Measurements from ENCODE around the gene TMEM79. TPM values are rescaled to one million over a fixed set of nuclear protein-coding genes. Genes with fewer than 3 reads are reported as not detected.

The TMEM79 gene
- total RNA-seq, 4 donors from 2014 or later = 96.9 to 111 (median 101) TPM

DNA sequence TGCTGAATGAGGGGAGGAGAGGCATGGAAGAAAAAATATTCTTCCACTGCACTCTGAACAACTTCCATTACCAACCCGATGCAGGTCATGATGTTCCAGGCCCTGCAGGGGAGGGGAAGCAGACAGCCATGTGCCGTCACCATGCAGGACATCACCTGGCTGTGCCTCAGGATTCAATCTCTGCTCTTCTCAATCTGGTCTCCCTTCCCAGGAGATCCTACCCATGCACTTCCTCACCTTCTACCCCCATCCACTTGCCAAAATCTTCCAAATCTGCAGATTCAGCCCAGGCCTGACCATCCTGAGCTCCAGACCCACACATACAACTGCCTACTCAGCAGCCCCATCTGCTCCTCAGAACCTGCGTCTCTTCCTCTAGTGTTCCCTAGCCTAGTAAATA is 30.5 kb upstream of the TMEM79 start:
- 75 to 77% methylated on average over 3 of the region's 3 CpGs for WGBS, 2 donors
- intact Hi-C loops (cut with DNase I; ENCODE audit: low total_unique reads) = no loop called here
- no peak for DNase-seq (ENCODE audit: low spot score in 2 of 2)
- no peak for TF ChIP-seq POLR2A (IDR thresholded peaks at IDR 0.05)
- TF ChIP-seq, protein P1, sequence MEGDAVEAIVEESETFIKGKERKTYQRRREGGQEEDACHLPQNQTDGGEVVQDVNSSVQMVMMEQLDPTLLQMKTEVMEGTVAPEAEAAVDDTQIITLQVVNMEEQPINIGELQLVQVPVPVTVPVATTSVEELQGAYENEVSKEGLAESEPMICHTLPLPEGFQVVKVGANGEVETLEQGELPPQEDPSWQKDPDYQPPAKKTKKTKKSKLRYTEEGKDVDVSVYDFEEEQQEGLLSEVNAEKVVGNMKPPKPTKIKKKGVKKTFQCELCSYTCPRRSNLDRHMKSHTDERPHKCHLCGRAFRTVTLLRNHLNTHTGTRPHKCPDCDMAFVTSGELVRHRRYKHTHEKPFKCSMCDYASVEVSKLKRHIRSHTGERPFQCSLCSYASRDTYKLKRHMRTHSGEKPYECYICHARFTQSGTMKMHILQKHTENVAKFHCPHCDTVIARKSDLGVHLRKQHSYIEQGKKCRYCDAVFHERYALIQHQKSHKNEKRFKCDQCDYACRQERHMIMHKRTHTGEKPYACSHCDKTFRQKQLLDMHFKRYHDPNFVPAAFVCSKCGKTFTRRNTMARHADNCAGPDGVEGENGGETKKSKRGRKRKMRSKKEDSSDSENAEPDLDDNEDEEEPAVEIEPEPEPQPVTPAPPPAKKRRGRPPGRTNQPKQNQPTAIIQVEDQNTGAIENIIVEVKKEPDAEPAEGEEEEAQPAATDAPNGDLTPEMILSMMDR (IDR thresholded peaks at IDR 0.05) = no peak
- no peak overlapping the region for H3K4me3 ChIP-seq (ENCODE audit: low read depth, poor library complexity, severe bottlenecking)

DNA sequence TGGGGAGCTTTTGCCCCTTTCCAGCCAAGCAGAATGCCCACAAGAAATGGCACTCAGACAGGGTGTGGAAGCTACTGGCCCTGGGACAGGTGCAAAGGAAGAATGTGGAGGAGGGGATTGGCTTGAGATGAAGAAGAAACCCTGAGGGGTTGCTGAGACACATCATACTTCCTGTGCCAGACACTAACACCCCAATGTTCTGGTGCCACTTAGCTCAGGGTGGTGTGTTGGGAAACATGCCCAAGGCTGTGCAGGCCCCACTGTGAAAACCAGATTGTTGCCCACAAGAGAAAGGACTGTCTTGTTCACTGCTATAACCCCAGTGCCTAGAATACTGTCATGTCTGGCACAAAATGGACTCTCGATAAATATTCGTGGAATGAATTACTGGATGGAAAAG is 26.4 kb upstream of the TMEM79 start:
- no peak overlapping the region for H3K4me3 ChIP-seq (ENCODE audit: low read depth, poor library complexity, severe bottlenecking)
- intact Hi-C loops (cut with DNase I; ENCODE audit: low total_unique reads) = no loop called here
- TF ChIP-seq, protein P1 (IDR thresholded peaks at IDR 0.05) = no peak
- TF ChIP-seq POLR2A (IDR thresholded peaks at IDR 0.05) = no peak
- 47 to 57% methylated on average over 2 of the region's 2 CpGs for WGBS, 2 donors
- DNase-seq (ENCODE audit: low spot score in 2 of 2) = no peak

DNA sequence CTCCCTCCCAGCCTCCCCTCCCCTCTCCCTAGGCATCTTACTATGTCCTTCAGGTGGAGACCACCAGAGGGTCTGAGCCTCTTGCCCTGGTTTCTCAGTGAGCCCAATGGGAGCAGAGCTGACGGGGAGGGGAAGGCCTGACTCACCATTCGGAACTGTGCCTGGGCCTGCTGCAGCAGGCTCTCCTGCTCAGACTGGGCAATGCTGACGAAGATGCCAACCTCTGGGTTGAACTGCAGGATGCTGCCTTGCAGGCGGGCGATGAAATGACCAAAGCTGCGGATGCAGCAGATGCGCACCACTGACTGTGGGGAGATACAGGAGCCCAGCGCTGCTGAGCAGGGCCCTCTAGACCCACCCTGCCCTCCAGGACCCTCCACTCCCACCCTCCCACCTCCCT is 25.3 kb upstream of the TMEM79 start:
- TF ChIP-seq POLR2A (IDR thresholded peaks at IDR 0.05) = no peak
- TF ChIP-seq, protein P1 (IDR thresholded peaks at IDR 0.05) = no peak
- WGBS, 2 donors = 51 to 87% methylated on average over 5 to 8 of the region's 8 CpGs
- intact Hi-C loops (cut with DNase I; ENCODE audit: low total_unique reads) = no loop called here
- no peak for DNase-seq (ENCODE audit: low spot score in 2 of 2)
- H3K4me3 ChIP-seq (ENCODE audit: low read depth, poor library complexity, severe bottlenecking) = no peak overlapping the region

DNA sequence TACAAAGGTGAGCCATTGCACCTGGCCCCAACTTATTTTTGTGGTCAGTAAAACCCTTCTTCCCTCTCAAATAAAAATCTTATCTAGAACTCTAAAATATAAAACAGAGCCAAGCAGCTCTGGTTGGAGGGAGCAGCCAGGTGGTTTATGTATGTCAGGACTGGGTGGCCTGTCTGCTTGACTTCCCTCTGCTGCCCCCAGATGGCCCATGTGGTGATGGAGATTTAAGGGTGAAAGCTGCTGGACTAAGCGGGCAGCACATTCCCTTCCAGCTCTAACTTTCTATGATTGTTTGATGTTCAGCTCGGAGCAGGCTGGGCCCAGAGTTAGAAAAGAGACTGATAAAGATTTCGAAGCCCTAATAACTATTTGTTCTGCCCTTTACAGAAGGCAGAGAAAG is 24.3 kb upstream of the TMEM79 start:
- DNase-seq (ENCODE audit: low spot score in 2 of 2) = no peak
- intact Hi-C loops (cut with DNase I; ENCODE audit: low total_unique reads) = no loop called here
- H3K4me3 ChIP-seq (ENCODE audit: low read depth, poor library complexity, severe bottlenecking) = no peak overlapping the region
- 90 to 91% methylated on average over 3 of the region's 3 CpGs for WGBS, 2 donors
- TF ChIP-seq POLR2A (IDR thresholded peaks at IDR 0.05) = no peak
- TF ChIP-seq, protein P1 (IDR thresholded peaks at IDR 0.05) = no peak

DNA sequence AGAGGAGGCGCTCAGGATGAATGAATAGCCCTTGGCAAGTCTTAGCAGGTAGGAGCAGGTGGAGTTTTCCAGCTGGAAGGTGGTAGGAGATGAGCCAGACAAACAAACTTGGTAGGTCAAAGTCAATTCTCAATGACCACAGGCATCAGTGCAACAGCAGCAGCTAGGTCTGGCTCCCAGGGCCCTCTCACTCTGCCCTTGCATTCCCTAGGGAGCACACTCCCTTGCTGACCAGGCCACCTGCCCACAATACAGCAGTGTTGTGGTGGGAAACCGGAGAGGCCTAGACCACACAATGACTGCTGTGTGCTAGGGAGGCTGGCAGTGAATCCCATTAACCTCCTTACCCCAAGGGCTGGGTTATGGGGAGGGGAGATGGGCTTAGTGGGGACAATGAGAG is 23.2 kb upstream of the TMEM79 start:
- TF ChIP-seq POLR2A (IDR thresholded peaks at IDR 0.05) = no peak
- TF ChIP-seq, protein P1 (IDR thresholded peaks at IDR 0.05) = no peak
- DNase-seq (ENCODE audit: low spot score in 2 of 2) = no peak
- WGBS, 2 donors = 76 to 93% methylated on average over 2 of the region's 2 CpGs
- no peak overlapping the region for H3K4me3 ChIP-seq (ENCODE audit: low read depth, poor library complexity, severe bottlenecking)
- intact Hi-C loops (cut with DNase I; ENCODE audit: low total_unique reads) = no loop called here
